ENCODE data around the gene ZNF469. TPM values are rescaled to one million over a fixed set of nuclear protein-coding genes. Genes with fewer than 3 reads are reported as not detected.

The ZNF469 gene
- total and polyA plus RNA-seq, 9 of the 15 experiments (the other 6 are each of a cell fraction or from before 2014, with no cell fraction given): 0.01 to 0.04 TPM; not detected in 7

GRCh38 chr16:88392616-88393015 is 9.9 kb downstream of the ZNF469 start:
- H3K4me1 ChIP-seq (replicated peaks in 1 of 2; ENCODE audit: control insufficient read depth in 2 of 2, insufficient read depth in 2 of 2, low read length in 2 of 2): peaks cover 0 to 19% of the 10 kb centered on the region in 2 experiments; a peak in 1 of 5 replicates
- no peak overlapping the region for H3K4me2 ChIP-seq (ENCODE audit: insufficient read depth, low read length)
- ChIA-PET CTCF (ENCODE audit: low intra/inter-chr PET ratio) (no interaction called here), POLR2A (interaction anchor here (0.6 kb wide), 1 partner anchor 828 kb away, joined by 3 read pairs; no protein-coding TSS in a partner anchor)
- no peaks in the 10 kb centered on the region for H3K9me1 ChIP-seq (ENCODE audit: control insufficient read depth, insufficient read depth, low read length)
- 1% methylated on average over 6 of the region's 6 CpGs for WGBS (ENCODE audit: insufficient coverage, low coverage, missing lambda C conversion rate)
- peaks cover 19% of the 10 kb centered on the region; the same call in 1 of the 2 replicates for H4K20me1 ChIP-seq (replicated peaks; ENCODE audit: control insufficient read depth, insufficient read depth, low read length)
- no peaks in the 10 kb centered on the region for H3K9me3 ChIP-seq (replicated peaks; ENCODE audit: control insufficient read depth, insufficient read depth, low read depth, low read length)
- FAIRE-seq (no peak), ATAC-seq (no peak), DNase-seq (ENCODE audit: extremely low read depth in 1 of 4, low spot score in 3 of 4) (no peak)
- H2AFZ ChIP-seq (ENCODE audit: low read depth, low read length): no peak overlapping the region
- no peaks in the 10 kb centered on the region for H3K36me3 ChIP-seq (ENCODE audit: control insufficient read depth, insufficient read depth, low read length)
- no peak overlapping the region for H3K27ac ChIP-seq (ENCODE audit: extremely low read depth, low read depth, low read length)
- intact Hi-C loops (cut with micrococcal nuclease) (no loop called here), in situ Hi-C loops (cut with MboI) (no loop called here)
- no peak for TF ChIP-seq ATF1 (CRISPR knock-in tag; IDR thresholded peaks at IDR 0.05)
- TF ChIP-seq ATF1 (tag; IDR thresholded peaks at IDR 0.05): no peak
- no peak for TF ChIP-seq SIN3B (IDR thresholded peaks at IDR 0.05; ENCODE audit: low read depth)
- TF ChIP-seq ZNF830 (CRISPR knock-in tag; IDR thresholded peaks at IDR 0.05): no peak
- H3K27me3 ChIP-seq (ENCODE audit: control insufficient read depth in 2 of 2, insufficient read depth in 2 of 2, low read length in 2 of 2): peaks cover 63 to 93% of the 10 kb centered on the region in 2 experiments
- H3K79me2 ChIP-seq (ENCODE audit: control insufficient read depth, insufficient read depth, low read length): no peaks in the 10 kb centered on the region
- no peak overlapping the region for H3K9ac ChIP-seq (ENCODE audit: insufficient read depth in 1 of 2, low read depth in 2 of 2, low read length in 2 of 2)
- no peak overlapping the region for H3K4me3 ChIP-seq
- BruUV-seq (replicated peaks): no TSS peak

GRCh38 chr16:88393034-88393433 is 10.3 kb downstream of the ZNF469 start:
- ChIA-PET CTCF (ENCODE audit: low intra/inter-chr PET ratio) (no interaction called here), POLR2A (interaction anchor here (0.6 to 0.7 kb wide), 3 partner anchors 22 to 828 kb away, joined by 3 read pairs; no protein-coding TSS in a partner anchor)
- no peak overlapping the region for H3K9ac ChIP-seq (ENCODE audit: insufficient read depth in 1 of 2, low read depth in 2 of 2, low read length in 2 of 2)
- TF ChIP-seq MAFF (IDR thresholded peaks at IDR 0.05; ENCODE audit: low read length) (no peak), PML (IDR thresholded peaks at IDR 0.05; ENCODE audit: low read length) (no peak), NFXL1 (CRISPR knock-in tag; IDR thresholded peaks at IDR 0.05) (no peak), GABPB1 (CRISPR knock-in tag; IDR thresholded peaks at IDR 0.05) (no peak), ZC3H8 (IDR thresholded peaks at IDR 0.05) (no peak), ZNF583 (CRISPR knock-in tag; IDR thresholded peaks at IDR 0.05) (no peak)
- TF ChIP-seq, protein P1, sequence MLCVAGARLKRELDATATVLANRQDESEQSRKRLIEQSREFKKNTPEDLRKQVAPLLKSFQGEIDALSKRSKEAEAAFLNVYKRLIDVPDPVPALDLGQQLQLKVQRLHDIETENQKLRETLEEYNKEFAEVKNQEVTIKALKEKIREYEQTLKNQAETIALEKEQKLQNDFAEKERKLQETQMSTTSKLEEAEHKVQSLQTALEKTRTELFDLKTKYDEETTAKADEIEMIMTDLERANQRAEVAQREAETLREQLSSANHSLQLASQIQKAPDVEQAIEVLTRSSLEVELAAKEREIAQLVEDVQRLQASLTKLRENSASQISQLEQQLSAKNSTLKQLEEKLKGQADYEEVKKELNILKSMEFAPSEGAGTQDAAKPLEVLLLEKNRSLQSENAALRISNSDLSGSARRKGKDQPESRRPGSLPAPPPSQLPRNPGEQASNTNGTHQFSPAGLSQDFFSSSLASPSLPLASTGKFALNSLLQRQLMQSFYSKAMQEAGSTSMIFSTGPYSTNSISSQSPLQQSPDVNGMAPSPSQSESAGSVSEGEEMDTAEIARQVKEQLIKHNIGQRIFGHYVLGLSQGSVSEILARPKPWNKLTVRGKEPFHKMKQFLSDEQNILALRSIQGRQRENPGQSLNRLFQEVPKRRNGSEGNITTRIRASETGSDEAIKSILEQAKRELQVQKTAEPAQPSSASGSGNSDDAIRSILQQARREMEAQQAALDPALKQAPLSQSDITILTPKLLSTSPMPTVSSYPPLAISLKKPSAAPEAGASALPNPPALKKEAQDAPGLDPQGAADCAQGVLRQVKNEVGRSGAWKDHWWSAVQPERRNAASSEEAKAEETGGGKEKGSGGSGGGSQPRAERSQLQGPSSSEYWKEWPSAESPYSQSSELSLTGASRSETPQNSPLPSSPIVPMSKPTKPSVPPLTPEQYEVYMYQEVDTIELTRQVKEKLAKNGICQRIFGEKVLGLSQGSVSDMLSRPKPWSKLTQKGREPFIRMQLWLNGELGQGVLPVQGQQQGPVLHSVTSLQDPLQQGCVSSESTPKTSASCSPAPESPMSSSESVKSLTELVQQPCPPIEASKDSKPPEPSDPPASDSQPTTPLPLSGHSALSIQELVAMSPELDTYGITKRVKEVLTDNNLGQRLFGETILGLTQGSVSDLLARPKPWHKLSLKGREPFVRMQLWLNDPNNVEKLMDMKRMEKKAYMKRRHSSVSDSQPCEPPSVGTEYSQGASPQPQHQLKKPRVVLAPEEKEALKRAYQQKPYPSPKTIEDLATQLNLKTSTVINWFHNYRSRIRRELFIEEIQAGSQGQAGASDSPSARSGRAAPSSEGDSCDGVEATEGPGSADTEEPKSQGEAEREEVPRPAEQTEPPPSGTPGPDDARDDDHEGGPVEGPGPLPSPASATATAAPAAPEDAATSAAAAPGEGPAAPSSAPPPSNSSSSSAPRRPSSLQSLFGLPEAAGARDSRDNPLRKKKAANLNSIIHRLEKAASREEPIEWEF (CRISPR knock-in tag; IDR thresholded peaks at IDR 0.05): no peak
- TF ChIP-seq, protein P2, sequence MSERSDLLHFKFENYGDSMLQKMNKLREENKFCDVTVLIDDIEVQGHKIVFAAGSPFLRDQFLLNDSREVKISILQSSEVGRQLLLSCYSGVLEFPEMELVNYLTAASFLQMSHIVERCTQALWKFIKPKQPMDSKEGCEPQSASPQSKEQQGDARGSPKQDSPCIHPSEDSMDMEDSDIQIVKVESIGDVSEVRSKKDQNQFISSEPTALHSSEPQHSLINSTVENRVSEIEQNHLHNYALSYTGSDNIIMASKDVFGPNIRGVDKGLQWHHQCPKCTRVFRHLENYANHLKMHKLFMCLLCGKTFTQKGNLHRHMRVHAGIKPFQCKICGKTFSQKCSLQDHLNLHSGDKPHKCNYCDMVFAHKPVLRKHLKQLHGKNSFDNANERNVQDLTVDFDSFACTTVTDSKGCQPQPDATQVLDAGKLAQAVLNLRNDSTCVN (CRISPR knock-in tag; IDR thresholded peaks at IDR 0.05): no peak

More at GRCh38 chr16:88393034-88393433, 10.3 kb downstream of the ZNF469 start:
- H3K27me3 ChIP-seq (ENCODE audit: control insufficient read depth in 2 of 2, insufficient read depth in 2 of 2, low read length in 2 of 2): peaks cover 59 to 93% of the 10 kb centered on the region in 2 experiments
- no peak overlapping the region for H3K4me2 ChIP-seq (ENCODE audit: insufficient read depth, low read length)
- no peaks in the 10 kb centered on the region for H3K36me3 ChIP-seq (ENCODE audit: control insufficient read depth, insufficient read depth, low read length)
- H2AFZ ChIP-seq (ENCODE audit: low read depth, low read length): no peak overlapping the region
- DNase-seq (ENCODE audit: extremely low read depth in 1 of 4, low spot score in 3 of 4): no peak
- WGBS (ENCODE audit: insufficient coverage, low coverage, missing lambda C conversion rate): under 1% methylated on average over 21 of the region's 24 CpGs
- no peak for FAIRE-seq
- no peak for ATAC-seq
- no peaks in the 10 kb centered on the region for H3K9me1 ChIP-seq (ENCODE audit: control insufficient read depth, insufficient read depth, low read length)
- no peak overlapping the region for H3K27ac ChIP-seq (ENCODE audit: extremely low read depth, low read depth, low read length)
- no peak overlapping the region for H3K4me3 ChIP-seq
- peaks cover 19% of the 10 kb centered on the region; the same call in 1 of the 2 replicates for H4K20me1 ChIP-seq (replicated peaks; ENCODE audit: control insufficient read depth, insufficient read depth, low read length)
- no peaks in the 10 kb centered on the region for H3K79me2 ChIP-seq (ENCODE audit: control insufficient read depth, insufficient read depth, low read length)
- intact Hi-C loops (cut with micrococcal nuclease) (no loop called here), in situ Hi-C loops (cut with MboI) (no loop called here)
- BruUV-seq (replicated peaks): no TSS peak
- H3K9me3 ChIP-seq (replicated peaks; ENCODE audit: control insufficient read depth, insufficient read depth, low read depth, low read length): no peaks in the 10 kb centered on the region
- peaks cover 0 to 17% of the 10 kb centered on the region in 2 experiments; a peak in 1 of 5 replicates for H3K4me1 ChIP-seq (replicated peaks in 1 of 2; ENCODE audit: control insufficient read depth in 2 of 2, insufficient read depth in 2 of 2, low read length in 2 of 2)

Data from K562 (cell line).